ENCODE measurements around the gene M1AP. TPM values are rescaled to one million over a fixed set of nuclear protein-coding genes. Genes with fewer than 3 reads are reported as not detected.

The M1AP gene
- polyA plus RNA-seq, 2 of the 4 experiments (the other 2 are of a cell fraction): not detected

DNA sequence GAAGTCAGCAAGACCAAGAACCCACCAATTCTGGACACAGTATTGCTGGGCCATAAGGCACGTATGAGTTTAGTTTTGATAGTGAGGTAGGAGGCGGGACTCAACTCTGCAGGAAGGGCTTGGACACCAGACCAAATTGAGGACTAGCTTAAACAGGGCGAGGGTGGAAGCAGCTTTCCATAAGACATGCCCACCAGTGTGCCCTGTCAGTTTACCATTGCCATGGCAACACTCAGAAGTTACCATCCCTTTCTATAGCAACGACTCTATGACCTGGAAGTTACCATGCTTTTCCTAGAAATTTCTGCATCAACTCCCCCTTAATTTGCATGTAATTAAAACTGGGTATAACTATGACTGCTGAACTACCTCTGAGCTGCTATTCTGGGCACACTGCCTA lies 2.8 kb downstream of the M1AP start (continued):
- TF ChIP-seq, protein P1, sequence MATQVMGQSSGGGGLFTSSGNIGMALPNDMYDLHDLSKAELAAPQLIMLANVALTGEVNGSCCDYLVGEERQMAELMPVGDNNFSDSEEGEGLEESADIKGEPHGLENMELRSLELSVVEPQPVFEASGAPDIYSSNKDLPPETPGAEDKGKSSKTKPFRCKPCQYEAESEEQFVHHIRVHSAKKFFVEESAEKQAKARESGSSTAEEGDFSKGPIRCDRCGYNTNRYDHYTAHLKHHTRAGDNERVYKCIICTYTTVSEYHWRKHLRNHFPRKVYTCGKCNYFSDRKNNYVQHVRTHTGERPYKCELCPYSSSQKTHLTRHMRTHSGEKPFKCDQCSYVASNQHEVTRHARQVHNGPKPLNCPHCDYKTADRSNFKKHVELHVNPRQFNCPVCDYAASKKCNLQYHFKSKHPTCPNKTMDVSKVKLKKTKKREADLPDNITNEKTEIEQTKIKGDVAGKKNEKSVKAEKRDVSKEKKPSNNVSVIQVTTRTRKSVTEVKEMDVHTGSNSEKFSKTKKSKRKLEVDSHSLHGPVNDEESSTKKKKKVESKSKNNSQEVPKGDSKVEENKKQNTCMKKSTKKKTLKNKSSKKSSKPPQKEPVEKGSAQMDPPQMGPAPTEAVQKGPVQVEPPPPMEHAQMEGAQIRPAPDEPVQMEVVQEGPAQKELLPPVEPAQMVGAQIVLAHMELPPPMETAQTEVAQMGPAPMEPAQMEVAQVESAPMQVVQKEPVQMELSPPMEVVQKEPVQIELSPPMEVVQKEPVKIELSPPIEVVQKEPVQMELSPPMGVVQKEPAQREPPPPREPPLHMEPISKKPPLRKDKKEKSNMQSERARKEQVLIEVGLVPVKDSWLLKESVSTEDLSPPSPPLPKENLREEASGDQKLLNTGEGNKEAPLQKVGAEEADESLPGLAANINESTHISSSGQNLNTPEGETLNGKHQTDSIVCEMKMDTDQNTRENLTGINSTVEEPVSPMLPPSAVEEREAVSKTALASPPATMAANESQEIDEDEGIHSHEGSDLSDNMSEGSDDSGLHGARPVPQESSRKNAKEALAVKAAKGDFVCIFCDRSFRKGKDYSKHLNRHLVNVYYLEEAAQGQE (IDR thresholded peaks at IDR 0.05): no peak
- TF ChIP-seq RCOR1 (IDR thresholded peaks at IDR 0.05; ENCODE audit: low read depth, low read length) (no peak), TP53 (CRISPR knock-in tag; IDR thresholded peaks at IDR 0.05) (no peak)

DNA sequence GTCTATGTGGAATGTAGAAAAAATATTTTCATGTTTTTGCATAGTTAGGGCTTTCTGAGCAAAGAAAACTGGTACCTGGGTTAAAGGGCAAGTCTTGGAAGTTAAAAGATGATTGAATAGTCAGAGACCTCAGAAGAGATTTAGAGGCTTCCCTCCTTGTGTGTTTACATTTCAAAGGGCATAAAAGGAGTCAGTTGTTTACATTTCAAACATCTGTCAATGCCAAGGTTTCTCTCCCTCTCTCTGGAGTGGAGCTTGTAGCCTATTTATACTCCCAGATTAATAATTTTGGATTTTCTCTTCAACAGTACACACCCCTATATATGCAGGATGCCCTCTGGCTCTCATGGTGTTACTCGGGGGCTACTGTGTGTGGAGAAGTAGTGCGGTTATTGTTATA lies 8.6 kb downstream of the M1AP start:
- TF ChIP-seq, protein P2, sequence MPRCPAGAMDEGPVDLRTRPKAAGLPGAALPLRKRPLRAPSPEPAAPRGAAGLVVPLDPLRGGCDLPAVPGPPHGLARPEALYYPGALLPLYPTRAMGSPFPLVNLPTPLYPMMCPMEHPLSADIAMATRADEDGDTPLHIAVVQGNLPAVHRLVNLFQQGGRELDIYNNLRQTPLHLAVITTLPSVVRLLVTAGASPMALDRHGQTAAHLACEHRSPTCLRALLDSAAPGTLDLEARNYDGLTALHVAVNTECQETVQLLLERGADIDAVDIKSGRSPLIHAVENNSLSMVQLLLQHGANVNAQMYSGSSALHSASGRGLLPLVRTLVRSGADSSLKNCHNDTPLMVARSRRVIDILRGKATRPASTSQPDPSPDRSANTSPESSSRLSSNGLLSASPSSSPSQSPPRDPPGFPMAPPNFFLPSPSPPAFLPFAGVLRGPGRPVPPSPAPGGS (IDR thresholded peaks at IDR 0.05): no peak
- no peak for TF ChIP-seq CBX2 (IDR thresholded peaks at IDR 0.05; ENCODE audit: borderline replicate concordance, low read depth)
- TF ChIP-seq MYC (IDR thresholded peaks at IDR 0.05; ENCODE audit: borderline replicate concordance, low read length): no peak
- no peak for FAIRE-seq
- ChIA-PET CTCF (interaction anchor here (1.2 kb wide), 1 partner anchor 51 kb away, joined by 5 read pairs; no protein-coding TSS in a partner anchor), POLR2A (no interaction called here)
- Histone ChIP-seq H3K9me3 (no peaks in the 10 kb centered on the region), H3K27ac (no peak overlapping the region), H3K4me3 (no peak overlapping the region), H3K4me1 (peaks cover 5% of the 10 kb centered on the region; the same call in 1 of the 3 replicates), H3K4me2 (peak overlapping the region; percentile 6; the same call in 1 of the 3 replicates)
- no peak for ATAC-seq
- 49% methylated on average over 2 of the region's 2 CpGs for WGBS (ENCODE audit: missing lambda C conversion rate)
- DNase-seq (ENCODE audit: low read depth in 1 of 2, low spot score in 1 of 2): no peak

DNA sequence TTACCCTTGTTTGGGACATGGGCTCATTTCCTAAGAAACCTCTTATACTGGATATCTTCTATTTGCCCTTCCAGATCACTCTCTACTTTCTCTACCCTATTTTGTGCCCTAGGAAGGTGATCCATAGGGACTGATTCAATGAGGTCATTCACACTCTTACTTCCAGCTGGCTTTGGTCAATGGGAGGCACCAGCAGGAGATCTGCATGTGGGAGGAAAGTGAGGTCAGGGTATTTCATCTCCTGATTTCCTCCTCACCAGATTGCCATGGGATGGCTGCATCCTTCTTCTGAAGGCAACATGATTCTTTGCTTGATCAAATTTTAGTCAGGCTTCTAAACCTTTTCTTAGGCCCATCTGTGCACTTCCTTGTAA lies 15.2 kb downstream of the M1AP start:
- Histone ChIP-seq H3K27ac (peak overlapping the region in 1 of 2 experiments; percentile 15; a peak in 2 of 6 replicates), H3K4me3 (no peak overlapping the region), H3K9me3 (no peaks in the 10 kb centered on the region), H3K4me2 (no peak overlapping the region), H3K4me1 (peaks cover 12% of the 10 kb centered on the region; the same call in 2 of the 3 replicates)
- ATAC-seq: peak in 1 of 2 experiments; percentile 30; a peak in 2 of 6 replicates
- FAIRE-seq: no peak
- ChIA-PET CTCF (interaction anchor here (0.7 to 1.6 kb wide), 2 partner anchors 10 to 832 kb away, joined by 3 to 5 read pairs; no protein-coding TSS in a partner anchor), POLR2A (no interaction called here)
- DNase-seq (ENCODE audit: low read depth in 1 of 2, low spot score in 1 of 2): no peak
- TF ChIP-seq ZNF302 (CRISPR knock-in tag; IDR thresholded peaks at IDR 0.05) (no peak), TP53 (CRISPR knock-in tag; IDR thresholded peaks at IDR 0.05) (no peak), FOSB (CRISPR knock-in tag; IDR thresholded peaks at IDR 0.05) (no peak), POLR2AphosphoS2 (conservative IDR thresholded peaks at IDR 0.05; ENCODE audit: low read length) (no peak), MYC (IDR thresholded peaks at IDR 0.05; ENCODE audit: borderline replicate concordance, low read length) (no peak), KDM1A (IDR thresholded peaks at IDR 0.05; ENCODE audit: low read depth) (no peak)

- peak overlapping the region in 1 of 2 experiments; percentile 15; a peak in 3 of 6 replicates for H3K27ac ChIP-seq
- DNase-seq (ENCODE audit: low read depth in 1 of 2, low spot score in 1 of 2) (peak; percentile 16 to 51), FAIRE-seq (no peak), ATAC-seq (peak; percentile 92)
- peak overlapping the region; percentile 45 for H3K4me2 ChIP-seq
- ChIA-PET CTCF (interaction anchor here (0.7 to 1.6 kb wide), 3 partner anchors 10 to 833 kb away, joined by 3 to 5 read pairs (median 4); no protein-coding TSS in a partner anchor), POLR2A (no interaction called here)
- no peaks in the 10 kb centered on the region for H3K9me3 ChIP-seq
- H3K4me1 ChIP-seq: peaks cover 12% of the 10 kb centered on the region; the same call in 2 of the 3 replicates
- H3K4me3 ChIP-seq: no peak overlapping the region
- WGBS (ENCODE audit: missing lambda C conversion rate): 52% methylated on average over 3 of the region's 3 CpGs
- no peak for TF ChIP-seq NR3C1 (IDR thresholded peaks at IDR 0.05)
- TF ChIP-seq KDM5A (IDR thresholded peaks at IDR 0.05): no peak
- TF ChIP-seq ZC3H11A (IDR thresholded peaks at IDR 0.05): no peak
- no peak for TF ChIP-seq SREBF2 (IDR thresholded peaks at IDR 0.05)
- no peak for TF ChIP-seq ATOH8 (CRISPR knock-in tag; IDR thresholded peaks at IDR 0.05; ENCODE audit: low read depth)
- TF ChIP-seq MAX (IDR thresholded peaks at IDR 0.05): no peak
- TF ChIP-seq, protein P3, sequence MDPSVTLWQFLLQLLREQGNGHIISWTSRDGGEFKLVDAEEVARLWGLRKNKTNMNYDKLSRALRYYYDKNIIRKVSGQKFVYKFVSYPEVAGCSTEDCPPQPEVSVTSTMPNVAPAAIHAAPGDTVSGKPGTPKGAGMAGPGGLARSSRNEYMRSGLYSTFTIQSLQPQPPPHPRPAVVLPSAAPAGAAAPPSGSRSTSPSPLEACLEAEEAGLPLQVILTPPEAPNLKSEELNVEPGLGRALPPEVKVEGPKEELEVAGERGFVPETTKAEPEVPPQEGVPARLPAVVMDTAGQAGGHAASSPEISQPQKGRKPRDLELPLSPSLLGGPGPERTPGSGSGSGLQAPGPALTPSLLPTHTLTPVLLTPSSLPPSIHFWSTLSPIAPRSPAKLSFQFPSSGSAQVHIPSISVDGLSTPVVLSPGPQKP (IDR thresholded peaks at IDR 0.05; ENCODE audit: low read depth, low read length): no peak
- TF ChIP-seq MYC (IDR thresholded peaks at IDR 0.05; ENCODE audit: borderline replicate concordance, low read length): no peak
- TF ChIP-seq, protein P1 (IDR thresholded peaks at IDR 0.05): no peak
- no peak for TF ChIP-seq FOSB (CRISPR knock-in tag; IDR thresholded peaks at IDR 0.05)
Measured at GRCh38 chr2:74632209-74632938, 15.8 kb downstream of the M1AP start.
